GM19467 (cell line): ENCODE measurements around the gene ANP32A.

Experiments used
- ATAC-seq: cut with Tn5 transposase; IDR thresholded peaks from one replicate; pipeline ENCODE4 v1.9.1; 2021; ENCODE audit warnings: mild to moderate bottlenecking, moderate library complexity; ENCODE audit not compliant: unreplicated experiment

Gene ANP32A

GRCh38 chr15:68783226-68784058, 37.3 kb downstream of the ANP32A start:
- no peak for ATAC-seq

GRCh38 chr15:68782589-68783161, 38.0 kb downstream of the ANP32A start:
- no peak for ATAC-seq

GRCh38 chr15:68781766-68782588, 38.7 kb downstream of the ANP32A start:
- no peak for ATAC-seq

- ATAC-seq = no peak
Measured at GRCh38 chr15:68781217-68781616, 39.5 kb downstream of the ANP32A start.

- no peak for ATAC-seq
Measured at GRCh38 chr15:68778876-68779275, 41.8 kb downstream of the ANP32A start.

GRCh38 chr15:68776477-68777270, 44.0 kb downstream of the ANP32A start:
- ATAC-seq = no peak

GRCh38 chr15:68775671-68776476, 44.8 kb downstream of the ANP32A start:
- ATAC-seq = no peak

- no peak for ATAC-seq
Measured at GRCh38 chr15:68775236-68775577, 45.5 kb downstream of the ANP32A start.

- no peak for ATAC-seq
Measured at GRCh38 chr15:68774521-68775235, 46.0 kb downstream of the ANP32A start.

- ATAC-seq = no peak
Measured at GRCh38 chr15:68774120-68774519, 46.6 kb downstream of the ANP32A start.

GRCh38 chr15:68773036-68773435, 47.7 kb downstream of the ANP32A start:
- ATAC-seq = no peak

- ATAC-seq = no peak
Measured at GRCh38 chr15:68770216-68770615, 50.5 kb downstream of the ANP32A start.

GRCh38 chr15:68769702-68770101, 51.0 kb downstream of the ANP32A start:
- ATAC-seq = no peak

GRCh38 chr15:68768321-68768720, 52.4 kb downstream of the ANP32A start:
- no peak for ATAC-seq

- ATAC-seq = no peak
Measured at GRCh38 chr15:68767833-68768232, 52.9 kb downstream of the ANP32A start.

GRCh38 chr15:68765602-68766368, 54.9 kb downstream of the ANP32A start:
- no peak for ATAC-seq

GRCh38 chr15:68764090-68764489, 56.6 kb downstream of the ANP32A start:
- no peak for ATAC-seq

GRCh38 chr15:68763063-68763462, 57.6 kb downstream of the ANP32A start:
- no peak for ATAC-seq
